GM12874 (cell line): ENCODE results near the gene NSG1.

Experiments used
- TF ChIP-seq, protein P1 (sequence below): IDR thresholded peaks from 2 replicates; pipeline ENCODE4 v1.5.1; 2011; ENCODE audit warnings: low read depth, mild to moderate bottlenecking, control low read depth, low read length, moderate library complexity; ENCODE audit not compliant: insufficient read depth

The NSG1 gene

DNA sequence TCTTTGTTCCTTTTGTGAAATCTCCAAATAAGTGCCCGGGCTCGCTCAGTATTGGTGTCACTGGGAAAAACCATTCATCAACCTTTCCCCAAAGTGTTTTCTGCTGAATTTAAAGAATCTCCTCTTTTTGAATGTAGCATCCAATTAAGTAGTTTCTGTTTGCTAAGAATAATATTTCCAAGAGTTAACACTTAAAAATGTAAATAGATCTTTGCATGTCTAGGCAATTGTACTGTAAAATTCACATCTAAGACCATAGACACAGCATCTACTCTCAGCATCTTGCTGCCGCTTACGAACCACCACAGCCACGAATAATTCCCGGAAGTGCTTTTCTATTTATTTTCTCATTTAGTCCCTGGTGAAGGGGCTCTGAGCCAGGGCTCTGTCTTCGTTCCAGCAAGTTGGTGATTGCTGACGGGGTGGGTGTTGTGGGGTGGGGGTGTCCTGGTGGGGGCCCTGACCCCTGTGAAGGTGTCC, 1.4 kb downstream of the NSG1 start:
- TF ChIP-seq, protein P1, sequence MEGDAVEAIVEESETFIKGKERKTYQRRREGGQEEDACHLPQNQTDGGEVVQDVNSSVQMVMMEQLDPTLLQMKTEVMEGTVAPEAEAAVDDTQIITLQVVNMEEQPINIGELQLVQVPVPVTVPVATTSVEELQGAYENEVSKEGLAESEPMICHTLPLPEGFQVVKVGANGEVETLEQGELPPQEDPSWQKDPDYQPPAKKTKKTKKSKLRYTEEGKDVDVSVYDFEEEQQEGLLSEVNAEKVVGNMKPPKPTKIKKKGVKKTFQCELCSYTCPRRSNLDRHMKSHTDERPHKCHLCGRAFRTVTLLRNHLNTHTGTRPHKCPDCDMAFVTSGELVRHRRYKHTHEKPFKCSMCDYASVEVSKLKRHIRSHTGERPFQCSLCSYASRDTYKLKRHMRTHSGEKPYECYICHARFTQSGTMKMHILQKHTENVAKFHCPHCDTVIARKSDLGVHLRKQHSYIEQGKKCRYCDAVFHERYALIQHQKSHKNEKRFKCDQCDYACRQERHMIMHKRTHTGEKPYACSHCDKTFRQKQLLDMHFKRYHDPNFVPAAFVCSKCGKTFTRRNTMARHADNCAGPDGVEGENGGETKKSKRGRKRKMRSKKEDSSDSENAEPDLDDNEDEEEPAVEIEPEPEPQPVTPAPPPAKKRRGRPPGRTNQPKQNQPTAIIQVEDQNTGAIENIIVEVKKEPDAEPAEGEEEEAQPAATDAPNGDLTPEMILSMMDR = no peak

DNA sequence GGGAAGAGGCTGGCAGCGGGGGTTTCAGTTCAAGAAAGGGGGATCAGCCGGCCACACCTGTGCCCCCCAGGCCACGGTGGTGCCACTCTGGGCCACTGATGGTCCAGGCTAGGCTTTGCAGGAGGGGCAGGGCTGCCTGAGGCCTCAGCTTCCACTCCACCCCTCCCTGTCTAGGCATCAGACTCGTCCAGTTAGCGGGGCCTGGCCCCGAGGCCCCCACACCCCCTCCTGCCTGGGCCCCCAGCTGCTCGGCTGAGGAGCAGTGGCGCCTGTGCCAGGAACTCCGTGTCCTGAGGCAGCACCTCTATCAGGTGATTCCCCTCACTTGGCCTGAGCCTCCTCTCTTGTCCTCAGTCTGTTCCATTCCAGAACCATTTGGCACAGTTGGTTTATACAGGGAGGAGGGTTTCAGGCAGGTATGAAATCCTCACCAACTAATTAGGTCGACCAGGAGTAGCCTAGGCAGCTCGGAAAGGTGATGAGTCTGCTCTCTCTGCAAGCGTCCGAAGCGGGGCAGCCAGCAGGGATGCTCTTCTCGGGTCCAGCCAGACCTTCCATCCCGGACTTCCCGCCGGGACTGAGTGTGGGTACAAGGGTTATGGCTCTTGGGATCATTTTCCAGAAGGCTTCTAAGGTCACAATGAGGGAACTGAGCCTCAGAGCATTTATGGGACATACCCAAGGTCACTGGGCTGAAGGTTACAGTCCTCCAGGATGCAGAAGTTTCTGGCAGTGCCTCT, 2.1 kb downstream of the NSG1 start:
- TF ChIP-seq, protein P1 = no peak

GRCh38 chr4:4390046-4390445, 3.1 kb downstream of the NSG1 start:
- TF ChIP-seq, protein P1 = no peak

- TF ChIP-seq, protein P1 = no peak
Measured at GRCh38 chr4:4390515-4391240, 3.8 kb downstream of the NSG1 start.

DNA sequence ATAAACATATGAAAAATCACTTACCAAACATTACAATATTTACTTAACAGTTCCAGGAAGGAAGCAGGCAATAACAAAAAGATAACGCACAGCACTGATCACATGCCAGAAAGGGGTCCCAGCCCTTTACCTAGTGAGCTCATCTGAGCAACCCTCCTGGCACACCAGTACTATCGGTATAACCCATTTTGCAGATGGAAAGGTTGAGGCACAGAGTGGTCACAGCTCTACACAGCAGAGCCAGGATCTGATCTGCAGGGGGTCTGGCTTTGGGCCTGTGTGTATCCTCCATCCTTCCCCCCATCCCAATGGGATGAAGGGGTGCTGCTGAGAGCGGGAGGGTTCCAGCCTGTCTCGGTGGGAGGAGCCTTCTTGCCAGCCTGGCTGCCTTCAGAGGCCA, 5.0 kb downstream of the NSG1 start:
- TF ChIP-seq, protein P1 = no peak

- TF ChIP-seq, protein P1 = no peak
Measured at GRCh38 chr4:4392501-4393183, 5.7 kb downstream of the NSG1 start.

DNA sequence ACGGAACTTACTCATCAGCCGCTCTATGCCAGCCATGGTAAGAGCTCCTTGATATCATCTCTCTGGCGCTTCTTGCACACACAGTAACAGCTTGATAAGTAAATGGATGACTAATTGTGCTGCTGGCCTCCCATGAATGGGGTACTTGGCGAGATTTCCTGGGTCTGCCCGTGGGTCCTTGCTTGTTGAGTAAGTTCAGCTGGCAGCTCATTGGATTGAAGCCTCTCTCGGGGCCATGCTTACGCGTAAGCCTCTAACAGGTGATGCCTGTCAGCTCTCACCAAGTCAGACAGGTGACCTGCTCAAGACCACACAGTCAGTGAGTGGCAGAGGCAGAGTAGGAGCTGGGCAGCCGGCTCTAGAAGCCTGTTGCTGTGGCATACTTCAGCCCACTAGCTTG, 7.7 kb downstream of the NSG1 start:
- TF ChIP-seq, protein P1 = no peak
